22Rv1 (cell line): ENCODE results near the gene CCDC9.

Source experiments
- H3K27ac ChIP-seq: fragments of 450-650 bp; 2 replicates; pipeline ENCODE4 v1.5.1; 2017
- ZFX ChIP-seq: fragments of 450-650 bp; IDR thresholded peaks from 2 replicates; pipeline ENCODE4 v1.6.1; 2017; ENCODE audit warnings: antibody characterized with exemption, borderline replicate concordance
- TF ChIP-seq, protein P1 (sequence below): fragments of 450-650 bp; IDR thresholded peaks from 2 replicates; pipeline ENCODE4 v1.5.1; 2017; ENCODE audit warnings: mild to moderate bottlenecking

The CCDC9 gene

DNA sequence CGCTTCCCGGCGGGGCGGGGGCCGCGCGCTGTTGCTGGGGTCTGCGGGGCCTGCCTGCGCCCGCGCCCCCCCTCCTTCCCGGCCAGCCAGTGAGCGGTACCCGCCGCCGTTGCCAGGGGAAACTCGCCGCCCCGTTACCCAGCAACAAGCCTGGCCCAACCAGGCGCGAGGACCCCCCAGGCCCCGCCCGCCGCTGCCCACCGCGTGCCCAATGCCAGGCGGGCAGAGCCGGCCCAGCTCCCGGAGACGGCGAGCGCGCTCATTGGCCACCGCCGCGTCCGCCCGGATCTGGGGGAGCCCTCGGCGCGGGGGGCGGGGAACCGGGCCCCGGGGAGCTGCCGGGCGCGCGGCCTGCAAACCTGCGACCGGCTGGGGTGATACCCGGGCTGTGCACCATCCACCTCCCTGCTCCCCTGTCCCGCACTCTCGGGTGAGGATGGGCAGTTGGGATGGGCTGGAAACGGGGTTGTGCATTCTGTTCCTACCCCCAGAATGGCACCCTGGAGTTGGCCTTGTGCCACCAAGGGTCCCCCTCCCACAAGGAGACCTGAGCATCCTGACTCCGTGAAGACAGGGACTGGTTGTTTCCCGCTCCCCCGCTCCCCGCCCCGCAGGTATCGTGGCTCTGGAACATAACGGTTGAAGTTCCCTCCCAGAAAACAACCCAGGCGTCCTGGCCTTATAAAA is 16.6 kb upstream of the CCDC9 start:
- H3K27ac ChIP-seq = no peak overlapping the region; the same call in 1 of the 2 replicates
- TF ChIP-seq, protein P1, sequence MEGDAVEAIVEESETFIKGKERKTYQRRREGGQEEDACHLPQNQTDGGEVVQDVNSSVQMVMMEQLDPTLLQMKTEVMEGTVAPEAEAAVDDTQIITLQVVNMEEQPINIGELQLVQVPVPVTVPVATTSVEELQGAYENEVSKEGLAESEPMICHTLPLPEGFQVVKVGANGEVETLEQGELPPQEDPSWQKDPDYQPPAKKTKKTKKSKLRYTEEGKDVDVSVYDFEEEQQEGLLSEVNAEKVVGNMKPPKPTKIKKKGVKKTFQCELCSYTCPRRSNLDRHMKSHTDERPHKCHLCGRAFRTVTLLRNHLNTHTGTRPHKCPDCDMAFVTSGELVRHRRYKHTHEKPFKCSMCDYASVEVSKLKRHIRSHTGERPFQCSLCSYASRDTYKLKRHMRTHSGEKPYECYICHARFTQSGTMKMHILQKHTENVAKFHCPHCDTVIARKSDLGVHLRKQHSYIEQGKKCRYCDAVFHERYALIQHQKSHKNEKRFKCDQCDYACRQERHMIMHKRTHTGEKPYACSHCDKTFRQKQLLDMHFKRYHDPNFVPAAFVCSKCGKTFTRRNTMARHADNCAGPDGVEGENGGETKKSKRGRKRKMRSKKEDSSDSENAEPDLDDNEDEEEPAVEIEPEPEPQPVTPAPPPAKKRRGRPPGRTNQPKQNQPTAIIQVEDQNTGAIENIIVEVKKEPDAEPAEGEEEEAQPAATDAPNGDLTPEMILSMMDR = no peak
- no peak for TF ChIP-seq ZFX

DNA sequence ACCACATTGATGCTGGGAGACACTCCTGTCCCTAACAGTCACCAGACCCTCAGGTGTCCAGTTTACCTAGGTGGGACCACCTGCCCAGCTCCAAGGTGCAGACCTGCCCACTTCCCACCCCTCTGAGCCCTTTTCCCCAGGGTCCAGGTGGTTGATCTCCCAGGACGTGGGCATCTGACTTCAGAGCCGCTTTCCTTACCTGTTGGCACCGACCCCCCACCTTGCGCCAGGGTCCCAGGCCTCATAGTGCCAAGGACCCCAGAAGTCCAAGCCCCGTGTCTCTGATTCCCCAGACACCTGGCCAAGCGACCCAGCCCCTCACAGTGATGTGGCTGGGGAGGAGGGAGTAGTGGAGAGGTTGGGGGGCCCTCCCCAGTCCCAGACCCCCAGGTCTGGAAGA is 15.8 kb upstream of the CCDC9 start:
- TF ChIP-seq, protein P1 = no peak
- TF ChIP-seq ZFX = no peak
- peak overlapping the region; percentile 85 for H3K27ac ChIP-seq

DNA sequence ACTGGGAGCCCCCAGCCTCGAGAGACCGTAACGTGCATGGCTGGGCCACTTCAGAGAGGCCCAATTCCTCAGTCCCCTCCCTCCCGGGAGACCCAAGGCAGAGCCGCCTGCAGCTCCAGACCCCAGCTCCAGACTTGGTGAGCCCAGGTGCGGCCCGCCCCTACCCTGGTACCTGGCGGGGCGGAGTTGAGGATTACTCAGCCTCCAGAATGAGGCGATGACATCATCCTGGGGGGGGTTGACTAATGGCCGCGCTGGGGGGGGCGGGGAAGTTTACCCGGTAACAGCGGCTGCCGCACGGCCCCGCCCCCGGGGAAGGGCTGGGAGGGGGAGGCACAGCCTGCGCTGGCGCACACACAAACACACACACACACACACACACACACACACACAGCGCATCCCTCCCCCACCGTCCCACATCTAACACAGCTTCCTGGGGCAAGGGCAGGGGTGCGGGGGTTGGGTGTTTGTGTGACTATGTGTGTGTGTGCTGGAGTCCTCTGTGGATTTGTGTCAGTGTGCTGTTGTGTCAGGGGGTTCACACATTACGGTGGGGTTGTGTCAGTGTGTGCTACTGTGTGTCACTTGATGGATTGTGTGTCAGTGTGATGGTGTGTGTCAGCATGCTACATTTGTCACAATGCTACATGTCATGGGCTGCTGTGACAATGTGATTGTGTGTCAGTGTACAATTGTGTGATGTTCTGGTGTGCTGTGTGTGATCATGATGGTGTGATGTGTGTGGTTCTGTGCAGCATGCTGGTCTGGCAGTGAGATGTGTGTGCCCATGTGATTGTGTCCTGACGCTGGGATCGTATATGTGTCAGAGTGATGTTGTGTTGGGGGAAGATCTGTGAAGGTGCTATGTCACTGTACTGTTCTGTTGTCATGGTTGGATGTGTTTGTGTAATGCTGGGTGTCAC is 15.1 kb upstream of the CCDC9 start:
- TF ChIP-seq, protein P1 = no peak
- no peak for TF ChIP-seq ZFX
- H3K27ac ChIP-seq = peak overlapping the region; percentile 85

DNA sequence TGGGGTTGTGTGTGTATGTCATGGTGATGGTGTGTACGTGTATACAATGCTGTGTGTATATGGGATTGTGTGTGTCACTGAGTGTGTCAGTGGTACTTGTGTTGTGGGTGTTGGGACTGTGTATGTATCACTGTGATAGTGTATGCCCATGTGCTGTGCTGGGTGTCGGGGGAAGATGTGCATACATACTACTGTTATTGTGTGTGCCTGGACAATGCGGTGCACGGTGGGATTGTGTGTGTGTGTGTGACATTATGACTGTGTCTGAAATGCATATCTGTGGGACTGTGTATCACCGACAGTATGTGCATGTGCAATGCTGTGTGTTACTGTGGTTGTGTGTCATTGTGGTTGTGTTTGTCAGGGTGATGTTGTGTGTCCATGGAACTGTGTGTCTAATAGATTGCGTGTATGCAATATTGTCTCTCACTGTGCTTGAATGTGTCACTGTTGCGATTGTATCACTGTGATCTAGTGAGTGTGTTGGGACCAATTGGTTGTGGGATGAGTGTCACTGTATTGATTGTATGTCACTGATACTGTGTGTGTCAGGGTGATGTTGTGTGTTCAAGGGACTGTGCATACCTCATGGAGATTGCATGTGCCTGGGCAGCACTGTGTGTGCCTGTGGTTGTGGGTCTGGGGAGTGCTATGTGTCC is 14.3 kb upstream of the CCDC9 start:
- no peak for TF ChIP-seq ZFX
- TF ChIP-seq, protein P1 = no peak
- H3K27ac ChIP-seq = peak overlapping the region; percentile 85

DNA sequence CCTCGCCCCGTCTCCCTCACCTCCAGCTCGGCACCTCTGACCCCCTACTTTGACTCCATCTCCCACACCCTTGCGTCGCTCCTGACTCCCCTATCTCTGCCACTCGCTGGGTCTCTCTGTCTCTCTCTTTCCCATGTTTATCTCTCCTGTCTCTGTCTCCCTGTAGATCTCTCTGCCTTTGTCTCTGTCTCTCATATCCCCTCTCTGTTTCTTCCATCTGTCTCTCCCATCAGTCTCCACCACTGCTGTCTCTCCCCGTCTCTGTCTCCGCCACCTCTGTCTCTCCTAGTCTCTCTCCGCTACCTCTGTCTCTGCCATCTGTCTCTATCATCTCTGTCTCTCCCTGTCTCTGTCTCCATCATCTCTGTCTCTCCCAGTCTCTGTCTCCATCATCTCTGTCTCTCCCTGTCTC is 13.0 kb upstream of the CCDC9 start:
- TF ChIP-seq, protein P1 = no peak
- TF ChIP-seq ZFX = no peak
- peak overlapping the region; percentile 85 for H3K27ac ChIP-seq

DNA sequence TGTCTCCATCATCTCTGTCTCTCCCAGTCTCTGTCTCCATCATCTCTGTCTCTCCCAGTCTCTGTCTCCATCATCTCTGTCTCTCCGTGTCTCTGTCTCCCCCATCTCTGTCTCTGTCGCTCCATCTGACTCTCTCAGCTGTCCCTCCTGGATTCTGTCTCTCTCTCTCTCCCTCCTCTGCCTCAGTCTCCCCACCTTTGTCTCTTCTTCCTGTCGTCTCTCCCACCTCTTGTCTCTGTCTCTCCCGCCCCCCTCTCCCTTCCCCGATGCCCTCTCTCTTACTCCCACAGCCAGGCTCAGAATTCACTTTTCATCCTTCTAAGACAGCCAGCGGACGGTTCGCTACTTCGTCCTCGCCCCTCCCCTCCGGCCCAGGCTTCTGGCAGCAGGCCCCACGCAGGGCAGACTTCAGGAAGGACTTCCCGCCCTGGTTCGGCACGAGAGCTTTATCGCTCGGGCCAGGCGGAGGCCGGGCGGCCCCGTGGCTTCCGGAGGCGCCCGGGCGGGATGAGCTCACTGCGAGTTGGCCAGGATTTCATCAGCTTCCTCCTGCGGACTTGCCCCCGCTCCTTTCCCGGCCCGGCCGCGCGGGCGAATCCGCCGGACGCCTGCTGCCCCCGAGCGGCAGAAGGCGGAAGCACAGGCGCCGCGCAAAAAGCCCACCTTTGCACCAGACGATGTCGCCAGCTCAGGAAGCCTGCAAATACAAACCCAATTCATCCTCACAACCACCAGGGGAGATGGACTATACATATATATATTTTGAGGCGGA is 12.4 kb upstream of the CCDC9 start:
- peak overlapping the region; percentile 85 for H3K27ac ChIP-seq
- TF ChIP-seq, protein P1 = peak; percentile 97
- TF ChIP-seq ZFX = no peak
